Mesendoderm (in vitro differentiated cells): ENCODE measurements around the gene PAK4.

Experiments
- DNase-seq: peaks from one replicate; pipeline ENCODE4 v3.0.0; 2013
- H2AK5ac ChIP-seq: 2 replicates; pipeline ENCODE4 v1.6.1; 2013; ENCODE audit warnings: low read length, inconsistent platforms
- H2BK120ac ChIP-seq: 2 replicates; pipeline ENCODE4 v1.6.1; 2013; ENCODE audit warnings: low read depth, mild to moderate bottlenecking, low read length, moderate library complexity, mixed read lengths
- H2BK15ac ChIP-seq: replicated peaks from 2 replicates; pipeline ENCODE4 v1.6.1; 2013; ENCODE audit warnings: low read depth, mild to moderate bottlenecking, moderate library complexity
- H2BK5ac ChIP-seq: 2 replicates; pipeline ENCODE4 v1.6.1; 2013; ENCODE audit warnings: low read length, inconsistent platforms
- H3K18ac ChIP-seq: 2 replicates; pipeline ENCODE4 v1.6.1; 2013; ENCODE audit warnings: mild to moderate bottlenecking, low read length, mixed read lengths
- H3K23ac ChIP-seq: one replicate; pipeline ENCODE4 v1.6.1; 2013; ENCODE audit warnings: low read length
- H3K27ac ChIP-seq: 2 replicates; pipeline ENCODE4 v1.5.1; 2013; ENCODE audit warnings: low read depth, mild to moderate bottlenecking, inconsistent platforms, low read length, moderate library complexity
- H3K27me3 ChIP-seq: 2 replicates; pipeline ENCODE4 v1.6.1; 2013; ENCODE audit warnings: low read length, control low read depth, mild to moderate bottlenecking, inconsistent platforms; ENCODE audit not compliant: insufficient read depth, poor library complexity
- H3K36me3 ChIP-seq: 2 replicates; pipeline ENCODE4 v1.6.1; 2013; ENCODE audit warnings: low read length, inconsistent platforms; ENCODE audit not compliant: control insufficient read depth, insufficient read depth
- H3K4ac ChIP-seq: one replicate; pipeline ENCODE4 v1.6.1; 2013; ENCODE audit warnings: low read depth, mild to moderate bottlenecking, low read length, moderate library complexity
- H3K4me1 ChIP-seq: 2 replicates; pipeline ENCODE4 v1.6.1; 2013; ENCODE audit warnings: low read depth, low read length, inconsistent platforms; ENCODE audit not compliant: control insufficient read depth
- H3K4me2 ChIP-seq: 2 replicates; pipeline ENCODE4 v1.6.1; 2013; ENCODE audit warnings: low read length
- H3K4me3 ChIP-seq: 2 replicates; pipeline ENCODE4 v1.5.1; 2013; ENCODE audit warnings: mild to moderate bottlenecking, low read length
- H3K56ac ChIP-seq: one replicate; pipeline ENCODE4 v1.6.1; 2013; ENCODE audit warnings: low read length
- H3K79me1 ChIP-seq: 2 replicates; pipeline ENCODE4 v1.6.1; 2013; ENCODE audit warnings: low read length, inconsistent platforms
- H3K79me2 ChIP-seq: 2 replicates; pipeline ENCODE4 v1.6.1; 2013; ENCODE audit warnings: mild to moderate bottlenecking, low read length; ENCODE audit not compliant: control insufficient read depth, insufficient read depth
- H3K9ac ChIP-seq: 2 replicates; pipeline ENCODE4 v1.6.1; 2013; ENCODE audit warnings: low read length, inconsistent platforms
- H4K5ac ChIP-seq: one replicate; pipeline ENCODE4 v1.6.1; 2013; ENCODE audit warnings: low read length
- H4K8ac ChIP-seq: one replicate; pipeline ENCODE4 v1.6.1; 2013; ENCODE audit warnings: low read depth, mild to moderate bottlenecking, control low read depth, low read length, moderate library complexity
- WGBS: extraction: QIAGEN DNeasy Blood & Tissue Kit; methylation state at CpG from one replicate; pipeline ENCODE4 v1.1.7; 2013; ENCODE audit warnings: low lambda C conversion rate, missing lambda C conversion rate; ENCODE audit not compliant: insufficient coverage; ENCODE audit errors: extremely low coverage; 5-methylcytosine and 5-hydroxymethylcytosine counted together

The PAK4 gene

DNA sequence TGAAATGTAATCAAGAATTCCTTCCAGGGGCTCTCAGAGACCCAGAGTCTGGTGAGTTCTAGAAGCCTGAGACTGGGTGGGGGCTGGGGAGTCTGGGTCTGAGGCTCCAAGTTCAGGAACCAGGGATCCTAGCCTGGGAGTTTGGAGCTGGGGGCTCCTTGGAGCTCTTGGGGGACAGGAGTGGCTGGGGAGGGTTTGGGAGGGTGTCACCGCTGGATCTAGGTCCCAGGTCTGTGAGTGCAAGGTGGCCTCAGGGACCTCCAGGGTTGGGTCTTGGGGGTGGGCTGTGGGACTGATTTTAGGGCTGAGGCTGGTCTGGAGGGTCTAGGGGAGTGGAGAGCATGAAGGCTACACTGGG lies 77.4 kb downstream of the PAK4 start:
- WGBS, result no CpG with 5 or more reads among the region's 1 CpG

GRCh38 chr19:39203372-39204341 lies 78.1 kb downstream of the PAK4 start, which contains the start of gene SYCN:
Gene SYCN (minus strand): TSS chr19:39204263. CDS start chr19:39204254, 9 bp downstream.
- H2AK5ac ChIP-seq, result no peak within 1 kb of the TSS
- WGBS, result no CpG with 5 or more reads among the region's 57 CpGs
- no peak within 1 kb of the TSS for H4K8ac ChIP-seq
- H3K9ac ChIP-seq, result no peak within 1 kb of the TSS
- H2BK5ac ChIP-seq, result no peak within 1 kb of the TSS
- H3K36me3 ChIP-seq, result no peaks in the 10 kb centered on the region
- no peaks in the 10 kb centered on the region for H3K79me1 ChIP-seq
- no peak within 1 kb of the TSS for H2BK120ac ChIP-seq
- no peak within 1 kb of the TSS for H2BK15ac ChIP-seq
- H3K4ac ChIP-seq, result no peak within 1 kb of the TSS
- H3K79me2 ChIP-seq, result no peaks in the 10 kb centered on the region
- H3K27ac ChIP-seq, result no peak within 1 kb of the TSS
- no peak within 1 kb of the TSS for H4K5ac ChIP-seq
- no peak within 1 kb of the TSS for H3K4me2 ChIP-seq
- no peak within 1 kb of the TSS for H3K56ac ChIP-seq
- no peaks in the 10 kb centered on the region for H3K27me3 ChIP-seq
- no peak within 1 kb of the TSS for H3K4me3 ChIP-seq
- H3K18ac ChIP-seq, result no peak within 1 kb of the TSS
- no peak within 1 kb of the TSS for H3K23ac ChIP-seq
- no peak for DNase-seq
- H3K4me1 ChIP-seq, result no peaks in the 10 kb centered on the region

More for the DNA sequence above, 77.4 kb downstream of the PAK4 start:
- Histone ChIP-seq H3K4ac (no peak overlapping the region), H3K4me3 (no peak overlapping the region), H3K27ac (no peak overlapping the region), H3K4me1 (no peaks in the 10 kb centered on the region), H3K79me1 (no peaks in the 10 kb centered on the region), H2BK5ac (no peak overlapping the region), H2BK15ac (no peak overlapping the region), H3K27me3 (peaks cover 3% of the 10 kb centered on the region), H4K8ac (no peak overlapping the region), H2BK120ac (no peak overlapping the region), H3K18ac (no peak overlapping the region), H3K9ac (no peak overlapping the region), H4K5ac (no peak overlapping the region), H3K36me3 (no peaks in the 10 kb centered on the region), H3K56ac (no peak overlapping the region), H3K4me2 (no peak overlapping the region), H2AK5ac (no peak overlapping the region), H3K79me2 (no peaks in the 10 kb centered on the region), H3K23ac (no peak overlapping the region)
- DNase-seq, result no peak

GRCh38 chr19:39205449-39205764 lies 79.8 kb downstream of the PAK4 start:
- no peak overlapping the region for H3K4me3 ChIP-seq
- WGBS, result no CpG with 5 or more reads among the region's 3 CpGs

GRCh38 chr19:39206122-39206521 lies 80.5 kb downstream of the PAK4 start:
- no peak overlapping the region for H3K9ac ChIP-seq
- no peaks in the 10 kb centered on the region for H3K27me3 ChIP-seq
- WGBS, result no CpG with 5 or more reads among the region's 6 CpGs
- H2BK5ac ChIP-seq, result no peak overlapping the region
- no peaks in the 10 kb centered on the region for H3K79me2 ChIP-seq
- no peak overlapping the region for H3K4ac ChIP-seq
- no peak overlapping the region for H2BK15ac ChIP-seq
- no peak overlapping the region for H3K56ac ChIP-seq
- no peak overlapping the region for H4K5ac ChIP-seq
- H3K27ac ChIP-seq, result no peak overlapping the region
- no peak for DNase-seq
- H3K18ac ChIP-seq, result no peak overlapping the region
- no peak overlapping the region for H4K8ac ChIP-seq
- H3K4me1 ChIP-seq, result no peaks in the 10 kb centered on the region
- no peak overlapping the region for H2AK5ac ChIP-seq
- H3K36me3 ChIP-seq, result no peaks in the 10 kb centered on the region
- H3K4me2 ChIP-seq, result no peak overlapping the region
- no peak overlapping the region for H3K23ac ChIP-seq
- H2BK120ac ChIP-seq, result no peak overlapping the region
- H3K79me1 ChIP-seq, result no peaks in the 10 kb centered on the region
- no peak overlapping the region for H3K4me3 ChIP-seq

More at GRCh38 chr19:39205449-39205764, 79.8 kb downstream of the PAK4 start:
- Histone ChIP-seq H3K4me2 (no peak overlapping the region), H3K79me2 (no peaks in the 10 kb centered on the region), H2BK5ac (no peak overlapping the region), H3K4ac (no peak overlapping the region), H2AK5ac (no peak overlapping the region), H3K4me1 (no peaks in the 10 kb centered on the region), H3K36me3 (no peaks in the 10 kb centered on the region), H3K27me3 (no peaks in the 10 kb centered on the region), H3K23ac (no peak overlapping the region), H2BK15ac (no peak overlapping the region), H3K27ac (no peak overlapping the region), H2BK120ac (no peak overlapping the region), H3K18ac (no peak overlapping the region), H4K8ac (no peak overlapping the region), H3K79me1 (no peaks in the 10 kb centered on the region), H4K5ac (no peak overlapping the region), H3K56ac (no peak overlapping the region), H3K9ac (no peak overlapping the region)
- DNase-seq, result no peak

DNA sequence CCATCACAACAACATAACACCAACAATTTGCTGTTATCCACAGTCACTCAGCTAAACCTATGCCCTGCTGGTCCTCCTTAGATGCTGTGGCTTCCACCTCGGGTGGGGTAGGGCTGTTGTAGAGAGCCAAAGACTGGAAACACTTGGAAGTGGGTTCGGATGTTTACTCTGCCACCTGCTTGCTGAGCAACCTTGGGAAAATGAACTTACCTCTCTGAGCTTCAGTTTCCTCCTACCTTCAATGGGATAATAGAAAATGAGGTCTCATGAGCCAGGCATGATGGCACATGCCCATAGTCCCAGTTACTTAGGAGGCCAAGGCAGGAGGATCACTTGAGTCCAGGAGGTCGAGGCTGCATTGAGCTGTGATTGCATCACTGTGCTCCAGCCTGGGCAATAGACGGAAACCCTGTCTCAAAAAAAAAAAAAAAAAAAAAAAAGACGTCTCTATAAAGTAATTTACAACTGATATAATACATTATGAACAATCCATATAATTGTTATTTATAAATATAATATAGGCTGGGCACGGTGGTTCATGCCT lies 81.8 kb downstream of the PAK4 start:
- Histone ChIP-seq H3K23ac (no peak overlapping the region), H3K18ac (no peak overlapping the region), H4K5ac (no peak overlapping the region), H2AK5ac (no peak overlapping the region), H3K9ac (no peak overlapping the region), H2BK120ac (no peak overlapping the region), H2BK15ac (no peak overlapping the region), H3K79me1 (no peaks in the 10 kb centered on the region), H3K27me3 (no peaks in the 10 kb centered on the region), H3K36me3 (no peaks in the 10 kb centered on the region), H2BK5ac (no peak overlapping the region), H3K4me3 (no peak overlapping the region), H3K79me2 (no peaks in the 10 kb centered on the region), H3K4me1 (no peaks in the 10 kb centered on the region), H3K27ac (no peak overlapping the region), H3K4ac (no peak overlapping the region), H3K56ac (no peak overlapping the region), H4K8ac (no peak overlapping the region), H3K4me2 (no peak overlapping the region)
- no peak for DNase-seq
- WGBS, result no CpG with 5 or more reads among the region's 6 CpGs
